GM21576 (cell line): Measurements from ENCODE around the gene ARL15.
"Not testable (repeated sequence)": the region's sequence is repeated elsewhere in the genome, so short reads cannot be mapped to it uniquely, and the experiment has no call there.

ENCODE experiments used
- ATAC-seq: cut with Tn5 transposase; IDR thresholded peaks from one replicate; pipeline ENCODE4 v1.9.1; 2021; ENCODE audit warnings: mild to moderate bottlenecking, moderate library complexity; ENCODE audit not compliant: unreplicated experiment

The ARL15 gene

DNA sequence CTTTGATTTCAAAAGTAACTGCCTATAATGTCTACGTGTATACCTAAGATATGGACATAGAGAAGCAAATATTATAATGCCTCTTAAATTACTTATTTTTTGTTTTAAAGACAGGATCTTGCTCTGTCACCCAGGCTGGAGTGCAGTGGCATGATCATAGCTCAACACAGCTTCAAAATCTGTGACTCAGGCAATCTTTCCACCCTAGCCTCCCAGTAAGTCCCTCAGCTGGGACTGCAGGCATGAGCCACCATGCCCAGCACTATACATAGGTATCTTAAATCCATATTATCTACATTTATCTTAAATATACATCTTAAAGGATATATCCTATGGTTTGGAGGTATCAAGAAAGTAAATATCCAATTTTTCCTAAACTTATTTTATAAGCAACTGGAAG is 261.2 kb downstream of the ARL15 start:
- ATAC-seq, result no peak

DNA sequence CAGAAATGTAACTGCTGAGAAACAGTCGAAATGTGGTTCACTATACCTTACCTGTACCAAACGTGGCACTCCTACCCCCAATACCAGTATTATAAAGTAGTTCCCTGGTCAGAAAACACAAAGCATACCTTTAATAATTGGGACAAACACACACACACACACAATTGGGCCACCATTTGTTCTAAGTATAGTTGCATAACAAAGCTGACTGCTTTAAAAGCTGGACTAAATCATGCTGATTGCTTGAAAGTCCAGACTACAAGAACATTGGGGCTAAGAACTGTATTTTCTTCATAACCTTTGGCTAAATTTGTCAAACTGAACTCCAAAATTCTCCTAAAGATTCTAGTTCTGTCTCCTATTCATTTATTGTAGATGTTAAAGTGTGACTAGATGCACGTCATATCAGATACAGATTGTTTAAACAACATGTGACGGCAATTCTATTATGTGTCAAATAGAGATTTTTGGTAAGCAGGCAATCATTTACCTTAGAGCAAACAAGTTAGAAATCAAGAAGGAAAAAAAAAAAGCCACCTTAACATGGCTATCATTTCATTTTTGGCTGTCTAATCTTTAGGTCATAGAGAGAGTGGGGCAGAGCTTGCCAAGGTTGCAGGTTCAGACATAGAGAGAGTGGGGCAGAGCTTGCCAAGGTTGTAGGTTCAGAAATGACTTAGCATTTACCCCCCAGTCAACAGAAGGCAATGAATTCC is 265.1 kb downstream of the ARL15 start:
- ATAC-seq, result no peak

DNA sequence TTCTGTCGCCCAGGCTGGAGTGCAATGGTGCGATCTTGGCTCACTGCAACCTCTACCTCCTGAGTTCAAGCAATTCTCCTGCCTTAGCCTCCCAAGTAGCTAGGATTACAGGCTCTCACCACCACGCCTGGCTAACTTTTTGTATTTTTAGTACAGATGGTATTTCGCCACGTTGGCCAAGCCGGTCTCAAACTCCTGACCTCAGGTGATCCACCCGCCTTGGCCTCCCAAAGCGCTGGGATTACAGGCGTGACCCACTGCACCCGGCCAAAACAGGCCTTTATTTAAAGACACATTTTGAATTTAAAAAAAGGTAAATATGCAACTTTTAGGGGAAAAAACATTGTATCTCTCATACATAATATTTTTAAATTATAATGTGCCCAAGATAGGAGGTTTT is 266.1 kb downstream of the ARL15 start:
- not testable (repeated sequence) for ATAC-seq

GRCh38 chr5:54040804-54041203 is 269.6 kb downstream of the ARL15 start:
- no peak for ATAC-seq

DNA sequence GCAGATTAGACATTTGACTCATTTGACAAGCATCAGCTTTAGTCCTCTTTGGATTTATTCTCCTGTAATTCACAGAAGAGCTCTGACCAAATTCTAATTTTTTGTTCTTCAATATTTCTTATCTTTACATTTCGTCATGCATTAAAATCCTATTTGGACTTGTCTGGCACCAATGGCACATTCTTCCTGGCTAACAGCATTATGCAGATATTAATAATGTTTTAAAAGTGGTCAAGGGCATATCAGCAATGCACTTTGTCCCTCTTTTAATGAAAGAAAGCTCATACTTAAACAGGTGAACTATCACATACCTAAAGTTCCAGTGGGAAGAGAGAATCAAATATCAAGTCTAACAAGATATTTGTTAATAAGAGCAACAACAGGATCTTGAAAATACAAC is 270.4 kb downstream of the ARL15 start:
- ATAC-seq, result no peak

GRCh38 chr5:54037205-54037604 is 273.2 kb downstream of the ARL15 start:
- no peak for ATAC-seq

GRCh38 chr5:54030981-54031380 is 279.4 kb downstream of the ARL15 start:
- ATAC-seq, result no peak

- no peak for ATAC-seq
These were observed 285.9 kb downstream of the ARL15 start for GRCh38 chr5:54024466-54024865.

DNA sequence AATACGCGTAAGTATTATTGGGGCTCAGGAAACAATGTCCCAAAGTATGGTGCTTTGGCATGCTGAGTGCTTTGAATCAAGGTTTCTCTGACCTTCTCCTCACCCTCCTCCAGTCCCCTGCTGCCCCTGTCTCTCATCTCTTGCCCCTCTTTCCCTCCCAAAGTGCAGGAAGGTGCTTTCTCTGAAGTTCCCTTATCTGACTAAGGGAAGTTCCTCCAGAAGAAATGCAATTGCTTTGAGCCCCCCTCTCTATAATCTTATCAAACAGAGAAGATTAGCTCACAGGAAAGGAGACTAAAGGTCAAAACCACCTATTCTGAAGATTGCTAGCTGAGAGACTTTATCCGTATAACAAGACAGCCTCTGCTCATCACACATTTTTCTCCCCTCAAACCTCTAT is 288.1 kb downstream of the ARL15 start:
- ATAC-seq, result no peak

DNA sequence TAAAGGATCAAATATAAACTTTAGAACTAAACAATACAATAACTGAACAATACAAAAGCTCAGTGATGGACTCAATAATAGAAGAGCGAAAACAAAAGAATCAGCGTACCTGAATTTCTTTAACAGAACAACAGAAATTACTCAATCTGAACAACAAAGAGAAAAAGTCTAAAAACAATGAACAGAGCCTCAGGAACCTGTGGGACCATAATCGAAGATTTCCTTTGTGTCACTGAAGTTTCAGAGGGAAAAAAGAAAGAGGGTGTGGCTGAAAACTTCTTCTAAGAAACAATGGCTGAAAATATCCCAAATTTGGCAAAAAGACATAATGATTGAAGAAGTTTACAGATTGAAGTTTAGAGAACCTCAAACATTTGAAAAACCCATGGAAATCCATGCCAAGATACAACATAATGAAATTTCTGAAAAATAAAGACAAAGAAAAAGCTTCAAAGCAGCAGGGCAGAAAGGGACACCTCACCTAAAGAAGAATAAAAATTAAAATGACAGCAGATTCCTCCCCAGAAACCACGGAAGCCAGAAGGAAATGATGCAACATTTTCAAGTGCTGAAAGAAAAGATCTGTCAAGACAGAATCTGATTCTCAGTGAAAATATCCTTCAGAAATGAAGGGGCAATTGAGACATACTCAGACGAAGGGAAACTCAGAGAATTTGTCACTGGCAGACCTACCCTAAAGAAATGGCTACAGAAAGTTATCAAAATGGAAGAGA is 288.8 kb downstream of the ARL15 start:
- no peak for ATAC-seq

GRCh38 chr5:54018438-54018837 is 291.9 kb downstream of the ARL15 start:
- ATAC-seq, result no peak

DNA sequence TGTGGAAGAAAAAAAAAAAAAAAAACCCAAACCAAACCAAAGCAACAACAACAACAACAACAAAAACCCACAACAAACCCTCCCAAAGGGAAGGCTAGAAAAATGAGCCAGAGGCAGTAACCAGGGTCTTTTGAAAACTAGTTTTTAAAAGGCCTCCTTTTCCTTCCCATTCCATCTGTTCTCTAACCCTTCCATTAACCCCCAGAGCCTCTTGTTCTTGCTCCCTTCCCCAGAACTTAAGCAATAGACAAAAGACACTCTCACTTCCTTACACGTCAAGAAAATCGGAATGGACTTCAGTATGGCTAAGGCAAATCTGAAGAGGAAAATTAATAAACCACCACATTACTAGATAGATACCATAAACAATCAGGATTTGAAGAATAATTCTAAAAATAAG is 292.8 kb downstream of the ARL15 start:
- no peak for ATAC-seq

GRCh38 chr5:54013556-54014194 is 296.7 kb downstream of the ARL15 start:
- ATAC-seq, result no peak

DNA sequence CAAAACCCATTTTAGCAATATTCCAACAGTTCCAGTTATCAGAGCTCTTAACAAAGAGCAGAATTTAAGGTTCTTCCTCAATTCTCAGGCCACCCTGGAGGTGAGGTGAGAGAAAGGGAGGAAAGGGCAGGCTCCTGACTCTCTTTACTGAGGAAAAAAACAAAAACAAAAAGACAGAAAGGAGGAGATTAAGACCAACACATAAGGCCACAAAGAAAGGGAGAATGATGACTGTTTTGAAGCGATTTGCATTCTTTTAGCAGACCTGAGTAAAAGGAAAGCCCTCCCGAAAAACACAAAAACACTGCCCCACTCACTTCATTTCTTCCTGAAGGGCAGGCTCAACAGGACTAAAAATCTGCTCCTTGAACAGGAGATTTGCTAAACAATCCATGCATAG is 300.5 kb downstream of the ARL15 start:
- no peak for ATAC-seq

DNA sequence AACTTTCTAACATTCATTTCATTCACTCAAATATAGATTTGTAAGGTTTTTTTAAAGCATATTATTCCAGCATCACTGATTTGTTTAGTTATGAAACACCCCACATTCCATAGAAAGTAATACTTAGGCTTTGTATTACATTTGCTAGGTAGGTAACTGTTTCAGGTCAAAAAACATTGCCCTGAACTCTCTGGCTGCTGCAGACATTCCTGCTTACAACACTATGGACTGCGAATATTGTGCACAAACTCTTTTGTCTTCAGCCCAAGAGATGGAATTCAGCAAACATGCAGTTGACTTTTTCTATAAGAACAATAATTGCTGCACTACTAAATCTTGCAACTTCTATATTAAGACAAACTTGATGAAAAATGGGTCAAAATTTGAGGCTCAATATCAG is 301.0 kb downstream of the ARL15 start:
- ATAC-seq, result no peak

GRCh38 chr5:54007827-54008777 is 302.3 kb downstream of the ARL15 start:
- no peak for ATAC-seq

DNA sequence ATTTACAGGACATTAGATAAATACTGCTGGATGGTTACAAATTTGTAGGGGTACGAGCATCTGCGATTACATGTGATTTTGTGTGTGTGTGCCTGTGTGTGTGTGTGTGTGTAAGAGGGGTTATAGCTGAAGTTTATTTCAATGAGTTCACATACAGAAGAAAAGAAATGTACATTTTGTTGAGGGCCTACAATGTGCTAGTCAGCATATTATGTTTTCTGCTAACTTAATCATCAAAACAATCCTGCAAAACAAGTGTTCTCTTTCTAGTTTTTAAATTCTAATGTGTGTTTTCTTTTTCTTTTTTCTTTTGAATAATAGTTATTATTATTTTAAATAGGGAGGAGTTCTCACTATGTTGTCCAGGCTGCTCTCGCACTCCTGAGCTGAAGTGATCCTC is 305.7 kb downstream of the ARL15 start:
- no peak for ATAC-seq

- no peak for ATAC-seq
These were observed 307.6 kb downstream of the ARL15 start for GRCh38 chr5:54002779-54003178.

GRCh38 chr5:54001976-54002775 is 308.2 kb downstream of the ARL15 start:
- no peak for ATAC-seq

- no peak for ATAC-seq
These were observed 310.4 kb downstream of the ARL15 start for GRCh38 chr5:54000011-54000410.
